ENCODE measurements around the gene SOWAHA.
"Not testable (repeated sequence)": the region's sequence is repeated elsewhere in the genome, so short reads cannot be mapped to it uniquely, and the experiment has no call there.

Gene SOWAHA

DNA sequence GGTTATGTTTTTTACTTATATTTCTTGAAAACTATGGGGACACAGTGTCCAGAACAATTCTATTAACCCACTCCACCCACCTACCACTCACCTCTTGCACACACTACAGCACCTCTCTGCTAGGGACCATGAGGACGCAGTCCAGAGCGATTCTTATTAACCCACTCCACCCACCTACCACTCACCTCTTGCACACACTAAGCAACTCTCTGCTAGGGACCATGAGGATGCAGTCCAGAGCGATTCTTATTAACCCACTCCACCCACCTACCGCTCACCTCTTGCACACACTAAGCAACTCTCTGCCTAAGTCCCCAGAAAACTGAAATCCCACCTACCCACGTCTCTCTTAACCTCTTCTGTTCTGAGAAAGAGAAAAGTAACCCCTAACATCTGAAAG, 19.5 kb downstream of the SOWAHA start:
- no peak for TF ChIP-seq ZNF274 (IDR thresholded peaks at IDR 0.05; ENCODE audit: low read depth, low read length)

DNA sequence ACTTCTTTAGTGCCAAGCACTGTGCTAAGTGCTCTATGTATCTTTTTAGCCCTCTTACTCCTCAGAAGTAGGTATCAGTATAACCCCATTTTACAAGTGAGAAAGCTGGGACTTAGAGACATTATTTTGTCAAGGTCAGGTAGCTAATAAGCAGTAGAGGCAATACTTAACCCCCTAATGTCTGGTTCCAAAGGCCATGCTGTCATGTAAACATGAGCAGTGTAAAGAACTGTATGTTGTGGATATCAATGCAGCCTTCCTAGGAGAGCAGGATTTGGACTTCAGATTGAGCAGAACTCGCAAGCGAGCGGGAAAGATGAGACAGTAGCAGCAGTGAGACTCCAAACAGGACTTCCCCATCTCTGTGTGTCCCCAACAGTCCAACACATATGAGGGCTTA, 21.0 kb downstream of the SOWAHA start:
- TF ChIP-seq ZNF274 (IDR thresholded peaks at IDR 0.05; ENCODE audit: low read depth, low read length), result no peak
- H3K4me3 ChIP-seq (ENCODE audit: low read length), result no peak overlapping the region

More for the DNA sequence above, 19.5 kb downstream of the SOWAHA start:
- no peak overlapping the region for H3K4me3 ChIP-seq (ENCODE audit: low read length)

DNA sequence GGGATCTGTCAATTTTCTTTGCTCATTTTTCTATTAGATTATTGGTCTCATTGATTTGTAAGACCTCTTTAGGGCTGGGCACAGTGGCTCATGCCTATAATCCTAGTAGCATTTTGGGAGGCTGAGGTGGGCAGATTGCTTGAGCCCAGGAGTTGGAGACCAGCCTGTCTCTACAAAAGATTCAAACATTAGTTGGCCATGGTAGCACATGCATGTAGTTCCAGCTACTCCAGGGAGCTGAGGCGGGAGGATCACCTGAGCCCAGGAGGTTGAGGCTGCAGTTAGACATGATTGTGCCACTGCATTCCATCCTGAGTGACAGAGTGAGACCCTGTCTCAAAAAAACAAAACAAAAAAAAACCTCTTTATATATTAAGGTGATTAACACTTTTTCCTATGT, 23.8 kb downstream of the SOWAHA start:
- H3K4me3 ChIP-seq (ENCODE audit: low read length), result no peak overlapping the region
- TF ChIP-seq ZNF274 (IDR thresholded peaks at IDR 0.05; ENCODE audit: low read depth, low read length), result no peak

DNA sequence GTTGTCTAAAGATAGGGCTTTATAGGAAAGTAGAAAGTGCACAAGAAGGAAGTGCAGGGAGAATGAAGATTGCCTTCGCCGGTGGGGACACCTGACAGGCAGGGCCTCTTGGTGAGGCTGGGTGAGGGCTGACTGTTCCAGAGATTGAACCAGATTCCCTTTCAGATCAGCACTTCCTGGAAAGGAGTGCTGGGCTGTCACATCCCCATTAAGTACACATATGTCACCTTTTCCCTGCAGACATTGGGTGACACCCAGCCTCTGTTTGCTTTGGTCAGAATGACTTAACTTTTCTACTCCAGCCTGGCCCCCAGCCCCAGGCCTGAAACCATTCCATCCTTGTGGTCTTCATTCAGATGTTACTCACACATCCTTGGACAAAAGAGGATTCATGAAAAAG, 24.8 kb downstream of the SOWAHA start:
- no peak for TF ChIP-seq ZNF274 (IDR thresholded peaks at IDR 0.05; ENCODE audit: low read depth, low read length)
- no peak overlapping the region for H3K4me3 ChIP-seq (ENCODE audit: low read length)

DNA sequence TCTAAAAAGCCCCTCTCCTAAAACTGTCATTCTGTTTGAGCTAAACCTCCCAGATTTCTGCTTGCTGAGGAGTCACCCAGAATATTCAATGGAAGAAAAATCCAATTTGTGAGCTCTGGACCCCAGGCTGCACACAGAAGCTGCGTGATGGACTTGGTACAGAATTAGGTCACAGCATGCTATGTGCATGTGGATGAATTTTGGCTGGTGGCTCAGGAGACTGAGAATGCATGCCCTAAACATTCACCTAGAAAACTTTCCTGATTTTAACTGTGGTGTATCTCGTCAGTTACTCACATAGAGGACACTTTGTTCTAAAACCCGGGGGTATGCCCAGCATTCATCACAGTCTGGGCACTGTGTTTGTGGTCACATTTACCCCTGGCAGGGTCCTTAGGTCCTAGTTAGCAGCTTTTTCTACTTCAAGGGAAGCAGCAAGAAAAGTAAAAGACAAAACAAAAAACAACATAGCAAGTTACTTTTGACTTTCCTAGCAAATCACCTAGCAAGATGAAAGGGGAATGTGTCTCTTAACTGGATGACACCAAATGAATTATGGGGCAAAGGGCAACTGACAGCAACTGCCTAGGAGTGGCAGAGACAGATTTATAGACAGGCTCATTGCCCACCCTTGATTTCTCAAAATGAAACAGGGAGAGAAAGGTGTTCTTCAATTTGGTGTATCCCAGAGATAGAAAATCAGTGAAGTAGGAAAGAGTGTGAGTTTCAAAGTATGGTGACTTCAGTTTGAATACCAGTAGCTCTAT, 25.6 kb downstream of the SOWAHA start:
- no peak overlapping the region for H3K4me3 ChIP-seq (ENCODE audit: low read length)
- TF ChIP-seq ZNF274 (IDR thresholded peaks at IDR 0.05; ENCODE audit: low read depth, low read length), result no peak

DNA sequence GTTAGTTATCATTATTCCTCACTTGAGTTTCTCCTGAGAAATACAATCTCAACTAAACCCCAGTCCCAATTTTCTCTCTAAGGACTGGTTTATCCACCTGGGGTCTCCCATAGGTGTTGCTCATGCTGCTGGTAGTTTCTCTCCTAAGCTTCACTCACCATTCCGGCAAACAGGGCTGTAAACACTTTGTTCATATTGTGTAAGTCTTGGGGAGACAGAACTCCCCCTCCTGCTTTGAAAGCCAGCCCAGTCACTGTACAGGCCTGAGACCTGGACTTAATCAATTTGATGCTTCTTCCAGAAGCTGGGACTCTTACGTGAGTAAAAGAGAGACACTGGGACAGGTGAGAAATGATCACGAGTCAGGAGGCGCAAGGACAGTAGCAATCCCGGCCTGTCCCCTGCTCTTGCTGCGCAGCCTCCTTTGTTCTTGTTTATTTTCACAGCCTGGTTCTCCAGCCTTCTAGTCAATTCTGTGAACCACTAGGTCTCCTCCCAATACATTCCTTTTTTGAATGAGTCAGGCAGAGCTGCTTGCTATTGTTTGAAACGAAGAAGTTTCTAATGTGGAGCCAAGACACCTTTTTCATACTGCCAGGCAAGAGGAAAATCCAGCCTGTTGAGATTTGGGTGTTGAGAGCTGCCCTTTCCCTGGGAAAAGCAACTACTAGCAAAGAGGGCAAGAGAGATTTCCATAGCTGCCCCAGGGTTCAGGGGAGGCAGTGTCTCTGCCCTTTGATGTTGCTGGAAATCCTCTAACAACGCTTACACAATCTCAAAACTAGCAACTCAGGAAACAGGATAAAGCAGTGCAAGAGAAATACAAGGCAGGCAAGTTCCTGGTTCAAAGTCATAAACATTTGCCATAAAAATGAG, 26.6 kb downstream of the SOWAHA start:
- TF ChIP-seq ZNF274 (IDR thresholded peaks at IDR 0.05; ENCODE audit: low read depth, low read length), result no peak
- no peak overlapping the region for H3K4me3 ChIP-seq (ENCODE audit: low read length)

DNA sequence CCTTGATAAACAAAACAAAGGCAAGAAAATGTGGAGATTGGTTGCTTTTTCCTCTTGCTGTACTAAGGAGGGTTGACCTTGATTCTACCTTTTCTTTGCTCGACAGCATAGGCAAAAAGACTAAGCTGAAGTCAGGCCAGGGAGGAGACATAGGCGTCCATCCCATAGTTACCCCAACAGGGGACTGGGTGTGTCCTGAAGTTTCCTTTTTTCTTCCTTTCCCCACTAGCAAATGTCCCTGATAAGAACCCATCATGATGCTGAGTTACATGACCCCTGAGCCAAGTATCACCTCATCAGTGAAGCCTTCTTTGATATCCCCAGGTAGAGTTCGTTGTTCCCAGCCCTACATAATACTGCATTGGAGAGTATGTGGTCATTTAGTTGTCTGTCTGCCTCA, 27.2 kb downstream of the SOWAHA start:
- TF ChIP-seq ZNF274 (IDR thresholded peaks at IDR 0.05; ENCODE audit: low read depth, low read length), result no peak

DNA sequence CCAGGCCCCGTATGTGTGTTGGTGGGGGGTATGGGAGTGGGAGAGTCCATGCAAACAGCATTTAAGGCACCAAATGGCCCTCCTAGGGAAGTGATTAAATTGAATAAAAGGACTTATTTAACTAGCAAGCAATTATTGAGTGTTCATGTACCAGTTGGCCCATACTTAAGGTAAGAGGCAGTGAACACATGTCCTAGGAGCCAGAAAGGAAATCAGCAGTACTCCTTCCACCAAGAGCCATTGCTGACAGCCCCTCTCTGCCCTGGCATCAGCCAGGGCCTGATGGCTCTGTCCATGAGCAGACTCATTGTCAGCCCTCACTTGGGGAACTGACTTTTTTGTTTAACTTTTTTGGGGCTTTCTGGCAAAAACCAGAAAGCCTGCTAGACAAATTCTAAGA, 27.8 kb downstream of the SOWAHA start:
- H3K4me3 ChIP-seq (ENCODE audit: low read length), result no peak overlapping the region
- TF ChIP-seq ZNF274 (IDR thresholded peaks at IDR 0.05; ENCODE audit: low read depth, low read length), result no peak

More for the DNA sequence above, 27.2 kb downstream of the SOWAHA start:
- H3K4me3 ChIP-seq (ENCODE audit: low read length), result no peak overlapping the region

DNA sequence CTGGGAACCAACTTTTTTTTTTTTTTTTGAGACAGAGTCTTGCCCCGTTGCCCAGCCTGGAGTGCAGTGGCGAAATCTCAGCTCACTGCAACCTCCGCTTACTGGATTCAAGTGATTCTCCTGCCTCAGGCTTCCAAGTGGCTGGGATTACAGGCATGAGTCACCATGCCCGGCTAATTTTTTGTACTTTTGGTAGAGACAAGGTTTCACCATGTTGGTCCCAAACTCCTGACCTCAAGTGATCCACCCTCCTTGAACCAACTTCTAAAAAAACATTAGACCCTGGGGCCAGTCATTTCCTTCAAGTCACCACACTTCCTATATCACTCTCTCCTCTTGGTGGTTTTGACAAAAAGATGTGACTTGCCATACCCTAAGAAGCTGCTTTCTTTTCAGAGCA, 28.2 kb downstream of the SOWAHA start:
- no peak for TF ChIP-seq ZNF274 (IDR thresholded peaks at IDR 0.05; ENCODE audit: low read depth, low read length)
- no peak overlapping the region for H3K4me3 ChIP-seq (ENCODE audit: low read length)

DNA sequence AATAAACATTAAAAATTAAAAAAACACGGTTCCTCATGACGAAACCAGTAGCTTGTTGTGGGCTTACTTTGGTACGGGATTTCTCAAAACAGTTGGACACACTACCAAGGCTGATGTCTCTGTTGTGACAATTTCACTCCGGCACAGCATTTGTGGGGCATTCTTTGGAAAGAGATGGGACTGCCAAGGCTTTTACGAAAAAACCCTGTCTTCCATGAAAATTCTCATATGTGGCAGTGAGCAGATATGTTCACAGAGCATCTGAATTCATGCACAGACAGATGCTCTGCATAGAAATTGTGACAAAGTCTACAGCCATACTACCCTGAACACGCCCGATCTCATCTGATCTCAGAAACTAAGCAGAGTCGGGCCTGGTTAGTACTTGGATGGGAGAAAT, 35.2 kb downstream of the SOWAHA start:
- TF ChIP-seq ZNF274 (IDR thresholded peaks at IDR 0.05; ENCODE audit: low read depth, low read length), result no peak
- no peak overlapping the region for H3K4me3 ChIP-seq (ENCODE audit: low read length)

DNA sequence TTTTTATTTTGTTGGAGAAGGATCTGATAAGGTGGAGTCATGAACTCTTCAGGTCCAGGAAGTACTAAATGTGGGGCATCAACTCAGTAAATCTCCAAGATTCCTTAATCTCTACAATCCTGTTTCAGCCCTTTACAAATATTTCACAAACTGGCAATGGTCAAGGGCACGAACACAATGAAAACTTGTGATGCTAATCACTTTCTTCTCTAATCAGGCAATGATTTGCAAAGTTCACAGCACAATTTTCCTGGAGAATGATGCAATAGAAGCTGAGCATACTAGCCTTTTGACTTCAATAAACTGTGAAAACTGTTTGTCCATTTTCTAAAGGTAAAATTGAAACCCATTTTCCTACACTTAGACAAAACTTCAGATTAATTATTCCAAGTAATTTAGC, 36.2 kb downstream of the SOWAHA start:
- TF ChIP-seq ZNF274 (IDR thresholded peaks at IDR 0.05; ENCODE audit: low read depth, low read length), result no peak
- no peak overlapping the region for H3K4me3 ChIP-seq (ENCODE audit: low read length)

DNA sequence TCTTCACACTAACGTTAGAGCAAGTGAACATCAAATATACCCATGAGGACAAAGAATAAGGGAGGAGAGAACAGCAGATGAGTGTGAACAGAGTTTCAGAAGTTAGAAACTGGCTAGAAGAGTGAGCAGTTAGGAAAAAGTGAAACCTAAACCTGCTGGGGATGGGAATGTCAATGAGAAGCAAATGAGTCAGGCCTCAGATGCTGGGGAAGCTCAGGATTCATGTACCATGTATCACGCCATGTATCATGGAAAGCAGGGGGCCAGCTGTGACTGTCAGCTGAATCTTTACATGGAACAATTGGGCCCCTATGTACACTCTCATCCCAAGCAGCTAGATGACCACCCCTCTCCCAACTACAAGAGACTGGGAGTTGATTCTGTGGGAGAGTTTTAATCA, 37.0 kb downstream of the SOWAHA start:
- H3K4me3 ChIP-seq (ENCODE audit: low read length), result no peak overlapping the region
- TF ChIP-seq ZNF274 (IDR thresholded peaks at IDR 0.05; ENCODE audit: low read depth, low read length), result no peak

DNA sequence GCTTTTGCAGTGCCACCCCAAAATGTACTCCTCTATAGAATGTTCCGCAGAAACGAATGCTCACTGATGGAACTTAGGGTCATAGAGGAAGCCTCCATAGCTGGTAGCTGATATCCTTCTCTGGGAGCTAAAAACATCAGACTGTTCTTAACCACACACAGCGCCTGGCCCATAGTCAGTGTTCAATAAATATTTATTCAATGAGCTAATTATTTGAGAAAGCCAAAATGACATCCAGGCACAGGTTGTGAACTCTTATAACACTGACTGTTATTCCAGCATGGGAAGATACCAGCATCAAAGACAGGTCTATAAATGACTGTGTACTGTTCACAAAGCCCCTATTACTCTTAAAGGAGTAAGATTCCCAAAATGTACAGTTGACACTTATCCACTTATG, 40.2 kb downstream of the SOWAHA start:
- TF ChIP-seq ZNF274 (IDR thresholded peaks at IDR 0.05; ENCODE audit: low read depth, low read length), result no peak
- H3K4me3 ChIP-seq (ENCODE audit: low read length), result no peak overlapping the region

DNA sequence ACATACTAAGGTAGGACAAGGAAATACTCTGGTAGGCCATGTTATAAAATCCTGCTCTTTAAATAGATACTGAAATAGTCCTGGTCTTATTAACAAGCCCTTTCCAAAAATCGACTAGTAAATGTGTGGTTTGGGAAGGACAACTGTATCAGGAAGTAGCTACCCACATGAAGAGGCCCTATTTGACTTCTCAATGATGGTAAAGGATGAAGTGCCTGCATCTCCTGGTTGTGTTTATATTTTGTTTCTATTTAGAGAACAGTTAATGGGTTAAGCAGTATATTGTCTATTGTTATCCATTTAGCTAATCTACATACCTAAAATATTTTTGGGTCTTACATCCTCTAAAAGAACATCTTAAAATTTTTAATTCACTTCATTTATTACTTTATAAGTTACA, 40.7 kb downstream of the SOWAHA start:
- no peak overlapping the region for H3K4me3 ChIP-seq (ENCODE audit: low read length)
- no peak for TF ChIP-seq ZNF274 (IDR thresholded peaks at IDR 0.05; ENCODE audit: low read depth, low read length)

DNA sequence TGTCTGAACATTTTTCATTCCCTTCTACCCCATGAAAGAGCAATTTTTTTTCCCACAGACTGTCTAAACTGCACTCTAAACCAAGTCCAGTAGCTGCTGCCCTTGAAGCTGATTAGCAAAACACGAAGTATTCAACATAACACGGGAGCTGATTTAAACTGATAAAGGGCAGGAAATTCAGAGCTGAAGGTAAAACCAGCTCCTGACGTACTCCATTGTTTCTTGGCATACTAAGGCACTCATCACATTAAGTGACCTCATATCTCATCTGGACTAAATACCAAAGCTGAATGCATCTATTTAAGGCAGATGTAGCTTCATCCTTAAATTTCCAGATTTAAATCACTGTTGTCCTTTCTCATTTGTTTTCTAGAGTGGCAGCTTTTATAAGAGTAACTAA, 41.2 kb downstream of the SOWAHA start:
- no peak overlapping the region for H3K4me3 ChIP-seq (ENCODE audit: low read length)
- no peak for TF ChIP-seq ZNF274 (IDR thresholded peaks at IDR 0.05; ENCODE audit: low read depth, low read length)

DNA sequence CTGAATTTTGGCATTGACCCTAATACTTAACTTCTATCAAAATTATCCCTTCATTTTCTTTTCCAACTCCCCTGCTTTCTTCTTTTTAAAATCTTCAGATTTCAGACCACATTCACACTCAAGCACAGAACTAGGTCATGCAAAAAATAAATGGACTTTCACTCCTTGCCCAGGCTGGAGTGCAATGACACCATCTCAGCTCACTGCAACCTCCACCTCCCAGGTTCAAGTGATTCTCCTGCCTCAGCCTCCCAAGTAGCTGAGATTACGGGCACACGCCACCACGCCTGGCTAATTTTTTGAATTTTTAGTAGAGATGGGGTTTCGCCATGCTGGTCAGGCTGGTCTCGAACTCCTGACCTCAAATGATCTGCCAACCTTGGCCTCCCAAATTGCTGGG, 41.9 kb downstream of the SOWAHA start:
- H3K4me3 ChIP-seq (ENCODE audit: low read length), result not testable (repeated sequence)

Data from GM08714 (cell line).